NCI-H2196 (cell line): ENCODE data around the gene SEMA3C.

Experiments used
- DNase-seq: peaks from one replicate; lab custom pipeline; 2025; ENCODE audit not compliant: unreplicated experiment; lab: John Stamatoyannopoulos, UW

The SEMA3C gene

DNA sequence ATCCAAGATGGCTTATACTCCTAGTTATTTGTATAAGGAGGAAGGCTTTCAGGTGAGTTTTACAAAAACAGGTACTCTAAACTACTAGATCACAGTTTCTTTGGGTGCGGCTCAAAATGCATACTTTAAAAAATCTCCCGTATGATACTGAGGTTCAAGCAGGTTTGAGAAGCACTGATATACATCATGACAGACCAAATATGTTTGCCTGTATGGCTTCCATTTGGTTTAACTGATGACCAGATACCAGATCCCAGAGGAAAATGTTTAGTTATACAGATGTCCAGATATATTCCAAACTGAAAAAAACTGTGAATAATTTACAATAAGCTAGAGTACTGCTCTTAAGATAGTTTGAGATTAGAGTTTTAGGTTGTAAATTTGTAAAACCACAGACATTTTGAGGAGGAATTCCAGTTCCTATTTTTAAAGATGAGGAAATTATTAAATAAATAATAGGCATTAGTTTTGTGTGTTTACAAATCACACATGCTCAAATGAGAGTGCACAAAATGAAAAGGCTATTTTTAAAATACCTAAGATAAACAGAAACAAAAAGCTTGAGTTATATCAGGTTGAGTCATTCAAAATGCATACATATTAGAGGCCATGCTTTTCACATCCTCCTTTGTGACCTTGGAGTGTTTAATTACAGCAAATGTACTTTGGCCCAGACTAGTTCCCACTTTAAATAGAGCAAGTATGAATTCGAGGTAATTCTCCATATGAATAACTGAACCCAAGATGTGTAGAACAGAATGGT lies 60.5 kb downstream of the SEMA3C start:
- DNase-seq: no peak

GRCh38 chr7:80856769-80857168 lies 62.1 kb downstream of the SEMA3C start:
- DNase-seq: no peak

- no peak for DNase-seq
Measured at GRCh38 chr7:80851896-80852476, 66.9 kb downstream of the SEMA3C start.

DNA sequence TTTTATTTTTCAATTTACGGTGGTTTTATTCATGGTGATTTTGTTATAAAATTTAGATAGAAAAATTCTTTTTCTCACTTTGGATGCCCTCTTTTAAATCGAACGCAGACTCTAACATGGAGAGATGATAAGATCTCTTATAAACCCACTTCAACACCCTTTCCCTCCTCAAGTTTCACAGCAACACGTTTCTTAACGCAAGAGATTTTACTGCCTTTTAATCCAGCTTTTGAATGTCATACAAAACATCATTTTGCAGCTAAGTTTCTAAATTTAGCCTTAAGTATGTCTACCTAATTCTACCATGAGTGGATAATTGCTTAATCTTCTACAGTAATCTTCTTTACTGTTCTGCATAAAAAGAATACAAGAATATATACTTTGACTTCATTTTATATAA lies 70.0 kb downstream of the SEMA3C start:
- no peak for DNase-seq

- DNase-seq: no peak
Measured at GRCh38 chr7:80847895-80848294, 71.0 kb downstream of the SEMA3C start.

- no peak for DNase-seq
Measured at GRCh38 chr7:80847027-80847426, 71.8 kb downstream of the SEMA3C start.

DNA sequence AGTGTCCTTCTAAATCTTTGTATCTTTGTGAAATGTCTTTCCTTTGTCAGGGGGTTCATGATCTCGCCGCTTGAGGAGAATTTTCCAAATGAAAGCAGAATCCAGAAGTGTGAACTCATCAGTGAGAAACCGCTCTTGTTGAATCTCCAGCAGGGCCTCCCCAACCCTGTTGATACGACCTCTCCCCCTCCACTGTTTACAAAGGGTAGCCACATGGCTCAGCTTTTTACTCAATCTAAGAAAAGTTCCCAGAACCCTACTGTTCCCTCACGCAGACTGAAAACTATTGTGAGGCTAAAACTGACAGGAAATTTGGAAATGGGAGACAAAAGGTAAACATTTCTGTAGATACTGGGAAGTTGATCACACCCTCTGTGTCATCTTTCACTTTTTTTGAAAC lies 73.9 kb downstream of the SEMA3C start:
- DNase-seq: no peak

- DNase-seq: no peak
Measured at GRCh38 chr7:80843018-80843677, 75.7 kb downstream of the SEMA3C start.

- no peak for DNase-seq
Measured at GRCh38 chr7:80842022-80842790, 76.6 kb downstream of the SEMA3C start.

DNA sequence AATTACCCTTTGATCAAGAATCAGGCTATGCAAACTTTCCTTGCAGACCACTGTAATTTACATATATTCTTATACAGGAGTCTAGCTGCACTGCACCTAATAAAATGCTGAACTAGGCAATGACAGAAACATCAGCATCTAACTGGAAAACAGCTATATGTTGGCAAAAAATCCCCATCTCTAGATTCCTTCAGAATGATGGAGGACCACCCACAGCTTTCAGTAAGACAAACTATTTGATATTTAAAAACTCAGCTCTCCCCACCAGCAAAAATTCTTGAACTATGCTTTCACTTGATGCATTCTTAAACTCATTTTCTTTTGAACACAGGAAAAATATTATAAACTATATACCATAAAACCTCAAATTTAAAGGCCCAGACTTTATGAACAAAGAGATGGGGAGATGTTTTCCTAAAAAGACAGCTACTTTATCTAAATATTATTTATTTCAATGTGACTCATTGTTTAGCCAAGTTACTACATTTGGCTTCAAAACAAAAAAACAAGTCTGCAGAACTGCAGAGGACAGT lies 77.4 kb downstream of the SEMA3C start:
- DNase-seq: no peak

DNA sequence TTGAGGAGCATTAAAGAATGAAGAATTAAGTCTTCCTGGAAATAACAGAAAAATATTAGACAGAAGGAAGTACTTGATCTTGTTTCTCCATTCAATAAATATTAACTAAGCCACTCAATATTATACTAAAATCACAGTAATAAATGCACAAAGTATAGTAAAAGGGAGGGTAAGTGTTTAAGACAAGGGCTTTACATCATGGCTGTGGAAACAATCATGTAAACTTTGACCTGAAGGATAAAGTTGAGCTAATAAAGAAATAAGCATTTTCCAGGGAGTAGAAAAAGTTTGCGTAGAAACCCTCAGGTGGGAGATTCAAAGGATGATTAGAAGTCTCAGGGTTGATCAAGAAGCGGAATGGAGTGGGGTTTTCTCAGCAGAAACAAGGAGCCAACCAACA lies 78.2 kb downstream of the SEMA3C start:
- no peak for DNase-seq

GRCh38 chr7:80839855-80840254 lies 79.0 kb downstream of the SEMA3C start:
- no peak for DNase-seq

DNA sequence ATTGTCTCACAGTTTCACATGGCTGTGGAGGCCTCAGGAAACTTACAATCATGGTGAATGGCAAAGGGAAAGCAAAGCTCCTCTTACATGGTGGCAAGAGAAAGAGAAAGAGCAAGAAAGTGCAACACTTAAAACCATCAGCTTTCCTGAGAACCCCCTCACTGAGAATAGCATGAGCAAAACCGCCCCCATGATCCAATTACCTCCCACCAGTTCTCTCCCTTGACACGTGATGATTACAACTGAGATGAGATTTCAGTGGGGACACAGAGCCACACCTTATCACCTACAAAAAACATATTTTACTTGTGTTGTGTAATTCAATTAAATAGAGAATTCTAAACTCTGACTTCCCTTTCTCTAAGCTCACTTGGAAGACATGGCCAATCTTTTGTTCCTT lies 80.2 kb downstream of the SEMA3C start:
- no peak for DNase-seq

- DNase-seq: no peak
Measured at GRCh38 chr7:80837345-80837744, 81.5 kb downstream of the SEMA3C start.

- no peak for DNase-seq
Measured at GRCh38 chr7:80835251-80835650, 83.6 kb downstream of the SEMA3C start.

- no peak for DNase-seq
Measured at GRCh38 chr7:80833289-80834268, 85.3 kb downstream of the SEMA3C start.

GRCh38 chr7:80832006-80832405 lies 86.8 kb downstream of the SEMA3C start:
- DNase-seq: no peak

- DNase-seq: no peak
Measured at GRCh38 chr7:80830584-80831285, 88.1 kb downstream of the SEMA3C start.

- DNase-seq: no peak
Measured at GRCh38 chr7:80830010-80830409, 88.8 kb downstream of the SEMA3C start.

DNA sequence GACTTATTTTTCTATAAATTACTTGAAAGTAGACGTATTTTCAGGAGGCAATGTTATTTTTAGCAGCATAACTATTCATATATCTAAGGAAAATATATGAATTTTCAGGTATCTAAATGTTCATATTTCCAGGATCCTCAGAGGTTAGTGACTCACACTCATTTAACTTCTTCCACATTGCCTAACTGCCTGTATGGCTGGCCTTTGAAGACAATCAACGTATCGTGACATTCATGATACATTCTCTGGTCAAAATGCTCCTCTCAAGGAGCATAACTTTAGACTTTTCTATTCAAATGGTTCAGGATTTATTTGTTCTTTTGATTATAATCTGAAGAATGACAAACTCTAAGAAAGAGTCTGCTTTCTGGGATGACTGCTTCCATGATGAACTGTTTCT lies 89.3 kb downstream of the SEMA3C start:
- no peak for DNase-seq
